ENCODE measurements around the gene C19orf53.
"Not testable (repeated sequence)": the region's sequence is repeated elsewhere in the genome, so short reads cannot be mapped to it uniquely, and the experiment has no call there.

The C19orf53 gene

GRCh38 chr19:13744174-13744573, 30.1 kb upstream of the C19orf53 start:
- ChIA-PET CTCF (no interaction called here), POLR2A (interaction anchor here (0.6 to 0.8 kb wide), 2 partner anchors 13 kb away, joined by 3 read pairs; no protein-coding TSS in a partner anchor)
- TF ChIP-seq PKNOX1 (IDR thresholded peaks at IDR 0.05) (no peak), ARNT (IDR thresholded peaks at IDR 0.05) (no peak), ELF4 (IDR thresholded peaks at IDR 0.05) (no peak), FOXK2 (IDR thresholded peaks at IDR 0.05) (no peak), HDGF (IDR thresholded peaks at IDR 0.05; ENCODE audit: borderline replicate concordance) (no peak), NFRKB (IDR thresholded peaks at IDR 0.05) (no peak), FOXA1 (IDR thresholded peaks at IDR 0.05) (no peak), FOXM1 (IDR thresholded peaks at IDR 0.05; ENCODE audit: borderline replicate concordance) (no peak), SUZ12 (IDR thresholded peaks at IDR 0.05) (no peak), L3MBTL2 (conservative IDR thresholded peaks at IDR 0.05) (no peak), ZNF384 (IDR thresholded peaks at IDR 0.05) (no peak)

GRCh38 chr19:13747098-13747453, 27.2 kb upstream of the C19orf53 start:
- ChIA-PET CTCF (no interaction called here), POLR2A (interaction anchor here (0.8 to 2.8 kb wide), 11 partner anchors 8 to 390 kb away, joined by 3 to 28 read pairs (median 4); partner anchors contain the start of genes ASF1B and MRI1)
- TF ChIP-seq ZNF384 (IDR thresholded peaks at IDR 0.05) (no peak), FOXA1 (IDR thresholded peaks at IDR 0.05) (no peak), LEF1 (IDR thresholded peaks at IDR 0.05; ENCODE audit: borderline replicate concordance) (no peak), ARNT (IDR thresholded peaks at IDR 0.05) (no peak), FOXK2 (IDR thresholded peaks at IDR 0.05) (no peak), SP1 (IDR thresholded peaks at IDR 0.05) (no peak), CTBP1 (IDR thresholded peaks at IDR 0.05; ENCODE audit: borderline replicate concordance) (no peak), BHLHE40 (IDR thresholded peaks at IDR 0.05; ENCODE audit: borderline replicate concordance) (no peak), NFRKB (IDR thresholded peaks at IDR 0.05) (no peak), L3MBTL2 (conservative IDR thresholded peaks at IDR 0.05) (no peak), SUZ12 (IDR thresholded peaks at IDR 0.05) (no peak), FOXM1 (IDR thresholded peaks at IDR 0.05; ENCODE audit: borderline replicate concordance) (no peak), ELF4 (IDR thresholded peaks at IDR 0.05) (no peak), HDGF (IDR thresholded peaks at IDR 0.05; ENCODE audit: borderline replicate concordance) (no peak), PKNOX1 (IDR thresholded peaks at IDR 0.05) (no peak), TARDBP (IDR thresholded peaks at IDR 0.05) (no peak)
- no peak for DNase-seq (ENCODE audit: extremely low spot score)

More at GRCh38 chr19:13744174-13744573, 30.1 kb upstream of the C19orf53 start:
- no peak for DNase-seq (ENCODE audit: extremely low spot score)

GRCh38 chr19:13748169-13748828, 26.0 kb upstream of the C19orf53 start:
- TF ChIP-seq FOXM1 (IDR thresholded peaks at IDR 0.05; ENCODE audit: borderline replicate concordance): no peak
- no peak for TF ChIP-seq FOXK2 (IDR thresholded peaks at IDR 0.05)
- ChIA-PET CTCF (interaction anchor here (0.9 kb wide), 1 partner anchor 27 kb away, joined by 3 read pairs; no protein-coding TSS in a partner anchor), POLR2A (interaction anchor here (0.6 to 2.8 kb wide), 15 partner anchors 7 to 148 kb away, joined by 3 to 28 read pairs (median 4); partner anchors contain the start of genes C19orf53 and MRI1)
- no peak for DNase-seq (ENCODE audit: extremely low spot score)

- ChIA-PET POLR2A (no interaction called here), CTCF (interaction anchor here (0.7 kb wide), 1 partner anchor 9 kb away, joined by 3 read pairs; no protein-coding TSS in a partner anchor)
- TF ChIP-seq PKNOX1 (IDR thresholded peaks at IDR 0.05) (no peak), NFRKB (IDR thresholded peaks at IDR 0.05) (no peak), LEF1 (IDR thresholded peaks at IDR 0.05; ENCODE audit: borderline replicate concordance) (no peak), FOXA1 (IDR thresholded peaks at IDR 0.05) (no peak), FOXK2 (IDR thresholded peaks at IDR 0.05) (no peak), ZNF384 (IDR thresholded peaks at IDR 0.05) (no peak), TARDBP (IDR thresholded peaks at IDR 0.05) (no peak), SUZ12 (IDR thresholded peaks at IDR 0.05) (no peak), CTBP1 (IDR thresholded peaks at IDR 0.05; ENCODE audit: borderline replicate concordance) (no peak), BHLHE40 (IDR thresholded peaks at IDR 0.05; ENCODE audit: borderline replicate concordance) (no peak), SP1 (IDR thresholded peaks at IDR 0.05) (no peak)
- no peak for DNase-seq (ENCODE audit: extremely low spot score)
These were observed 22.8 kb upstream of the C19orf53 start for GRCh38 chr19:13751436-13751835.

- DNase-seq (ENCODE audit: extremely low spot score); POLR2A ChIA-PET: not testable (repeated sequence)
- CTCF ChIA-PET: interaction anchor here (0.6 kb wide), 2 partner anchors 395 to 572 kb away, joined by 3 to 4 read pairs; no protein-coding TSS in a partner anchor
These were observed 20.6 kb upstream of the C19orf53 start for GRCh38 chr19:13753622-13754021.

GRCh38 chr19:13756210-13756609, 18.0 kb upstream of the C19orf53 start:
- no peak for DNase-seq (ENCODE audit: extremely low spot score)
- POLR2A ChIA-PET: interaction anchor here (1.0 to 1.3 kb wide), 3 partner anchors 8 to 9 kb away, joined by 3 to 4 read pairs (median 4); partner anchors contain the start of gene MRI1
- TF ChIP-seq FOXM1 (IDR thresholded peaks at IDR 0.05; ENCODE audit: borderline replicate concordance) (no peak), HDGF (IDR thresholded peaks at IDR 0.05; ENCODE audit: borderline replicate concordance) (no peak), LEF1 (IDR thresholded peaks at IDR 0.05; ENCODE audit: borderline replicate concordance) (no peak), TARDBP (IDR thresholded peaks at IDR 0.05) (no peak), NFRKB (IDR thresholded peaks at IDR 0.05) (no peak), ELF4 (IDR thresholded peaks at IDR 0.05) (no peak), FOXA1 (IDR thresholded peaks at IDR 0.05) (no peak), SP1 (IDR thresholded peaks at IDR 0.05) (no peak), PKNOX1 (IDR thresholded peaks at IDR 0.05) (no peak), L3MBTL2 (conservative IDR thresholded peaks at IDR 0.05) (no peak)
- CTCF ChIA-PET: no interaction called here
